ENCODE measurements around the gene CCDC110.

GRCh38 chr4:185488650-185489049 lies 17.1 kb upstream of the CCDC110 start:
- TF ChIP-seq CTCF (IDR thresholded peaks at IDR 0.05; ENCODE audit: low read depth, low read length, poor library complexity, severe bottlenecking) (no peak), EZH2phosphoT487 (IDR thresholded peaks at IDR 0.05; ENCODE audit: borderline replicate concordance, low read length) (no peak)

Data from DOHH2 (cell line).